Dedifferentiated amniotic fluid mesenchymal stem cell (primary cell): ENCODE data around the gene PDE4D.

Source experiments
- DNase-seq: peaks from one replicate; pipeline ENCODE4 v3.0.0-alpha.2; 2016; ENCODE audit errors: extremely low spot score

The PDE4D gene

DNA sequence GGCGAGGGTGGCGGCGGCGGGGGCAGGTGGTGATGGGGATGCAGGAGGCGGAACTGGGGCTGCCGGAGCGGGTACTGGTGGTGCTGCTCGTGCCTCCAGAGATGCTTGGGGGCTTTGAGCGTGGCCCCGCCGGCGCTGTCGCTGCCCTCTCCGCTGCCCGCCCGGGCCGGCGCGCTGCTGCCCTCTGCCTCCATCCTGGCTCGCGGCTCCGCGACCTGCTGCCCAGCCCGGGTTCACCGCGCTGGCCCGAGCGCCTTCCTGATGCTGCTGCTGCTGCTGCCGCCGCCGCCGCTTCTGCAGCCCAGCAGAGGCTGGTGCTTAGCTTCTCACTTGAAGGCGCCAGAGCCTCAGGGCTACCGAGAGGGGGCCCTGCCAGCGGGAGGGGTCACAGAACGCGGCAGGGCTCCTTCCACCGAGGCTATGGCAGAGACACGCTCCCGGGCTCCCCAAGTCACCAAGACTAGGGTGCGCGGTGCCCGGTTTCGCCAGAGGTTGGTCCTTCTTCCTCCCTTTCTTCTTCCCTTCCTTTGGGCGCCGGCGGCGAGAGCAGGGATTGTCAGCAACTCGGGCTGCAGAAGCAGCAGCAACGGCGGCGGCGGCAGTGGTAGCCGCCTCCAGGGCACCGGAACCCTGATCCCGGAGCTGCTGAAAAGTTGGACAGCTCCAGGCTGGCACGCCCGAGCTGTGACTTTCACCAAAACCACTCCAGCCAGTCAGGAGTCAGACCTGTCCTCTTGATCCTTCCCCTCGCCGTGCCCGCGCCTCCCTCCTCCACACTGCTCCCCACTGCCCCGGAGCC is at the start of gene PDE4D:
Gene PDE4D (minus strand): TSS at position 298 of the 799 bp plus-strand sequence.
- peak; percentile 58 for DNase-seq

GRCh38 chr5:59937633-59938032 is 44.1 kb upstream of the PDE4D start:
- no peak for DNase-seq

DNA sequence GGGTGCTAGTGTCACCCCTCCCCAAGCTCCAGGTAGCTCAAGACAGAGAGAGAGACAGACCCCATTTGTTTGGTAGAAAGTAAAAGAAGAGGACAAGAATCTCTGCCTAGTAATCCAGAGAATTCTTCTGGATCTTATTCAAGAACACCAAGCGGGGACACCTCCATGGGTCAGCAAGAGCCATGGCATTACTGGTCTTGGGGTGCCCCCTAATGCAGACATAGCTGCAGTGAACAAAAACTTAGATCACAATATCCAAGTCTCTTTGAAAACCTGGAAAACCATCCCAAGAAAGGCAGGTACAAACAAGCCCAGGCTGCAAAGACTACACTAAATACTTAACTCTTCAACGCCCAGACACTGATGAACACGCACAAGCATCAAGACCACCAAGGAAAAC is 29.9 kb upstream of the PDE4D start:
- DNase-seq = no peak

DNA sequence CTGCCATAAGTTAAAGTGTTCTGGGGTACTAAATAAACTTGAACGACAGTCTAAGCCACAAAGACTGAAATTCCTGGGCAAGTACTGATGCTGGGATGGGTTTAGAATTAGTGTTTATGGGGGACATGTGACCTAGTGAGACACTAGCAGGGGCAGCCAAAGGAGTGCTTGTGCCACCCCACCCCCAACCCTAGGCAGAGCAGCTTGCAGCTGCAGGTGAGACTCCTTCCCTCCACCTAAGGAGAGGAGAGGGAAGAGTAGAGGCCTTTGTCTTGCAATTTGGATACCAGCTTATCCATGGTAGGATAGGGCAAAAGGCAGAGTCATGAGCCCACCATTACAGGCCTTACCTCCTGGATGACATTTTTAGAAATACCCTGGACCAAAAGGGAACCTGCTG is 28.7 kb upstream of the PDE4D start:
- DNase-seq = no peak

DNA sequence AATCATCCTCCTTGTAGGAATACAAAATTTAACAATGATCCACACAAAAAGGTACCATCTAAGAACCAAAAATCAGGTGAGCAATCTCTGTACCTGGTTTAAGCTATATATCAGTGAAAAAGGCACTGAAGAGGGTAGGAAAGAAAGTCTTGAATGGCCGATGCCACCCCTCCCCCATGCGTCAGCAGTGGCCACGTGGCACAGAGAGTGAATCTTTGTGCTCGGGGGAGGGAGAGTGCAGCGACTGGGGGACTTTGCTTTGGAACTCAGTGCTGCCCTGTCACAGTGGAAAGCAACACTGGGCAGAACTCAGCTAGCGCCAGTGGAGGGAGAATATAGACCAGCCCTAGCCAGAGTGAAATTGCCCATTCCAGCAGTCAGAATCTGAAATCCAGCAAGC is 28.3 kb upstream of the PDE4D start:
- DNase-seq = no peak

DNA sequence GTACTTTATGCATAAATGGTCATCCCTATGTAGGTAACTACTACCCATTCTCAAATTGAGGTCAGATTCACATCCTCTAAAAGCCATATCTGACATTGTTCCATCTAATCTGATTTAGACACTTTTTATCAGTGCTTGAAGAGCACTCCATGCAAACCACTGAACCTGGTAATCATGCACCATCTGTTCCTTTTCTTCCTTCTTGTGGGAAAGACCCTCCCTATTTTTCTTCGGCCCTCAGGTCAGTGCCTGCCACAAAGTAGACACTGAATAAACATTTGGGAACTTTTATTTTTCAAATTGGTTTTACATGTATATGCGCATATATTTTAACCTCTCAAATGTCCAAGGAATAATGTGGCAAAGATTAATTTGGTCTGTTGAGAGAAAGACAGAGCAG is 26.0 kb upstream of the PDE4D start:
- no peak for DNase-seq

- DNase-seq = no peak
Observed at GRCh38 chr5:59917121-59917520, 23.6 kb upstream of the PDE4D start.

- DNase-seq = no peak
Observed at GRCh38 chr5:59905188-59905587, 11.7 kb upstream of the PDE4D start.

- no peak for DNase-seq
Observed at GRCh38 chr5:59897075-59897474, 3.5 kb upstream of the PDE4D start.

GRCh38 chr5:59891962-59892643 is 1.4 kb downstream of the PDE4D start:
- no peak for DNase-seq

DNA sequence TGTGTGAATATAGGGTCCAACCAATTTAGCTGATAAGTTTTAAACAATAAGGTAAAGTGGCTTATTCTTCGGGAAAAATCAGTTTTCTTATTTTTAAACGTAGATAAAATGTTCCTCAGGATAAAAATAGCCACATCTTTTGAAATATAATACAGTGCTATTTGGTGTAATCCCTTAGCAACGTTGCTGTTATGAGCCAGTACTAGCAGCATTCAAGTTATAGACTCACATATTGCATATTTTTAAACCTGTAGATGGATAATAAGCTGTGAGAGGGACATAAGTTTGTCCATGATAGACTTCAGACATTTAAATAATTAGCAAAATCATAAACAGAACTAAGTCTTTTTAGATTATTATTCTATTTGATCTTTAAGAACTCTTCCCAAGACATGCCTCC is 6.3 kb downstream of the PDE4D start:
- DNase-seq = no peak

DNA sequence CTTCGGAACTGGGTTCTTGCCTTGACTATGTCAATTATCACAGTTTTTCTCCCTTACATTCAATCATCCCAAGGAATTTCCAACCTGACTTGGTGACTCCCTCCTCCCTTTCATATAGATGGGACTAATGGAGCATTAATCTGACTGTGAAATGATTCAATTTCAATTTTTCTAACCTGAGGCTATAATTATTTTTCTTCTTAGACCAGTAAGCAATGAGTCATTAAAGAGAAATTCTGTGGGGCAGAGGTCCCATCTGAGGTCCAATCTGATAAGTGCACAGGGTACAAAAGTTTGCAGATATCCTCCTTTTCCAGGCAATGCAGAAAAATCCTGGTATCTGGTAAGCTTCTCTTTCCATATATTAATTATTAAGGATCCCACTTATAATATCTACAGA is 18.9 kb downstream of the PDE4D start:
- DNase-seq = no peak

DNA sequence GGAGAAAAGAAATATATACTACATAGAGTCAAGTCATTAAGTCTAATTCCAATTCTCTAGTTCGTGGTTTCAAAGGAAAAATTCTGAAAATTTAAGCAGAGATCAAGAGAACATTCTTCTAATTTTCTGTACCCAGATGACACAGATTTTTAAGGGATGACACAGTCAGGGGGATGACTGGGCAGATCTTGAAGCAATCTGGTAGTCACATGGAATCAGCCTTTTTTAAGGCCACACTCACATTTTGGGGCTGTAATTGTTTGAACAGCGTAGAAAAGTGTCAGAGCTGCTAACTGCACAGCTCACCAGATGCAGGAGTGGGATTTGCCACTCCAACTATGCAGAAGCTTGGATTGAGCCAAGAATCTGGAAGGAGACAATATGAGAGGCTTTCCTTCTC is 20.4 kb downstream of the PDE4D start:
- peak; percentile 74 for DNase-seq

- no peak for DNase-seq
Observed at GRCh38 chr5:59866661-59867060, 26.9 kb downstream of the PDE4D start.

GRCh38 chr5:59864718-59865117 is 28.8 kb downstream of the PDE4D start:
- DNase-seq = no peak

GRCh38 chr5:59863777-59864176 is 29.7 kb downstream of the PDE4D start:
- DNase-seq = peak; percentile 35

DNA sequence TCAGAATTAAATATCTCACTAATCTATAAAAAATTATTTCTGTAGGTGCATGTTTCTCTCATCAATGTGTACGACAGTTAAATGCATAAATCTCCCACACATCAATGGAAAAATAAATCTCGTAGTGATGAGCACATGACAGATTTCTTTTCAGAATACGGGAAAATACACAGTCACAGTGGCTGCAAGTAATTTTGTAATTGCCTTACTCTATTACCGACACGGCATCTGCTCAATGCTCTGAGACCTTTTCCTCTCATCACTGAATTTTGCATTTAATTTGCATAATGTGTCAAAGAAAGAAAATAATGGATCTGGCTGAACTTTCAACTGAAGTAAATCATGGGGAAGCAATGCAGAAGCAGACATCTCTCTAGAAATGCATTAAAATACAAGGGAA is 37.2 kb downstream of the PDE4D start:
- no peak for DNase-seq

DNA sequence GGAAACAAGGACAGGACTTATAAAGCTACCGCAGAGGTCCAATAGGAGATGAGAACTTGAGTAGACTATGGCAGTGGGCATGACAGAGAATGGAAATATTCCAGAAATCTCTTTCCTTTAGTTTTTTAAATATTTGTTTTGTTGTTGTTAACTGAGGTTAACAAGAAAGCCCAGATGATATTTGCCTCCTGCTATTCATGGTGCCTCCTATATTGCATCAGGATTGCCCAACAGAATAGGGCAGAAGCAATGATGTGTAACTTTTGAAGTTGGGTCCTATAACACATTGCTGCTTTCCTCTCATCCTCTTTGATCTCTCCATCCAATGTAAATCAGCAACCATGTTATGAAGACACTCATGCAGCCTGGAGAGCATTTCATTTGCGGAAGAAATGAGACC is 42.8 kb downstream of the PDE4D start:
- DNase-seq = no peak

DNA sequence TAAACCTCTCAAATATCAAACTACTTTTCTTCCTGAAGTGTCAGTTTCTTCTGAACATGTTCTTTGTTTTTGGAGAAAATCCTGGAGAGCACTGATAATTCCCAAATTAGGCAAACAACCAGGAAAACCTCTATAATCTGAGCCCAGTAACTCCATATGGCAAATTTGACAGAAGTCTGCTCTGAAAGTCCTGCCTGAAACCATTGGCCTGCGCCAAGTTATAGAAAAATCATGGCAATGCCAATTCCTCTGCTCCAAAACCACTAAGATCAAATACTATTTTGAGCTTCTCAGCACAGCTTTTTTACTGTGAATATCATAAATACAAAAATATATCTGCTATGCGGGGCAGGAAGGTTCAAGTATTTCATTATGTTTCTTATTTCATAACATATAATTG is 45.9 kb downstream of the PDE4D start:
- no peak for DNase-seq

DNA sequence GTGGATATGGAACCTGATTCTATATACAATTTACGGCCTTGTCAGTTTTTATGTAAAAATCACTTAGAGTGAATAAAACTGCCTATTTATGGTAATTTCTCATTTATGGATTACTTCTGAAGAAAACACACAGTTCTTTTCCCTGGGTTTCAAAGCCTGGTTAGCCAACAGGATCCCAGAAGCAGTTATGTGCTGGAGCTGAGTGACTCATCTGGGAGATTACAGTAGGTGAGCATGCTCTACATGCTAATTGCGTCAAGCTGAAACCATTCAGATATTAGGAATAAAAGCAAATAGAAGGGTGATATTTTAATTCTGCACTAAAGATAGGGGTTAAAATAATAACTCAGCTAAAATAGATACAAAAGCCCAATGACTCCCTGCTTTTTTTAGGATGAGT is 47.8 kb downstream of the PDE4D start:
- no peak for DNase-seq

DNA sequence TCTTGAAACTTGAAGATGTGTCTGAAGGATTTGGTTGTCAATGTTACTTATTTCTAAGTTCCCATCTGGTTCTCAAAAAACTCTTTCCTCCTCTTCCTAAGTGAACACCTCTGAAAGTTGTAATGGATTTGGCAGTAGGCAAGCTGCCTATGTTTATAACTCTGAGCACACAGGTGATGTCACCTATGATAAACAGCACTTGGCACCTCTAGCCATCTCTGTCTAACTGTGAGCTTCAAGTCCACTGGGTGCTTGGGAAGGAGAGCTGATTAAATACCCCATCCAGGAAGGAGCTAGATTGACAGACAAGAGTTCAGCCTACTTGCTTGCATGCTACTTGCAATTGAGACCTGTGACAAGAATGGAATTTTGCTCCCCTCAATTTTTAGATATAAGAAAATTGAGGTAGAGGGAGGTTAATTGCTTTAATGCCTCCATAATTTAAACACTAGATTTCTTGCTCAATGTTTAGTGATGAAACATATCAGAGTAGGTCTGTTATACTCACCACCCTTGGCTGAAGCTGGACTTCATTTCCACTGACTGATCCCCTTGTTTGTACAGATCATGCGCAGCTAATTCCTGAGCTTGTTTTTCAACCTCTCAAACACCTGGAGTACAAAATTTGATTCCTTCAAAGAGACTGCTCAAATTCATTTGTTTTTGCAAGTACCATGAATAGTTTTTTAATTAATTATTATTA is 49.9 kb downstream of the PDE4D start:
- DNase-seq = no peak

- no peak for DNase-seq
Observed at GRCh38 chr5:59842999-59843398, 50.5 kb downstream of the PDE4D start.

DNA sequence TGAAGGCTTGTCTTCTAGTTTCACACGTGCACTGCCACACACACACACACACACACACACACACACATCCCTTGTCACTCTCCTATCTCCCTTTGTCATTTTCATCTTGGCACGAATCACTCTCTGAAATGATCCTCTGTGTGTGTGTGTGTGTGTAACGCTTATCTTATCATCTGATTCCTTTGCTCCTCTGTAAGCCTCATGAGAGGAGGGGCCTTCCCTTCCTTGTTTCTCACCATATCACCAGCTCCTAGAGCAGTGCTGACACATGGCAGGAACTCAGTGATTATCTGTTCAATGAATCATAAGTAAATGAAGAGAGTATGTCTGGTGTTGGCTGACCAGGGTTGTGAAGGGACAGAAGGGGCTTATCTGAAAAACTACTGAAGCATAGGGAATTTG is 53.3 kb downstream of the PDE4D start:
- no peak for DNase-seq
